HFFc6 (cell line): ENCODE measurements around the gene MYCT1. TPM values are rescaled to one million over a fixed set of nuclear protein-coding genes. Genes with fewer than 3 reads are reported as not detected.
"Not testable (repeated sequence)": the region's sequence is repeated elsewhere in the genome, so short reads cannot be mapped to it uniquely, and the experiment has no call there.

ENCODE experiments used
- DNase-seq: peaks from one replicate; pipeline ENCODE4 v3.0.0-alpha.2; 2018
- H3K27ac Mint-ChIP-seq: 2 replicates; pipeline ENCODE4 v1.8.0; 2020; ENCODE audit warnings: mild to moderate bottlenecking, mixed read lengths
- H3K27me3 Mint-ChIP-seq: 2 replicates; pipeline ENCODE4 v1.8.0; 2021; ENCODE audit warnings: mild to moderate bottlenecking, moderate library complexity, mixed read lengths; ENCODE audit not compliant: insufficient read depth
- H3K36me3 Mint-ChIP-seq: 2 replicates; pipeline ENCODE4 v1.8.0; 2021; ENCODE audit warnings: low read depth, mixed read lengths
- H3K4me1 Mint-ChIP-seq: 2 replicates; pipeline ENCODE4 v1.8.0; 2020; ENCODE audit warnings: low read depth, mixed read lengths
- H3K4me3 Mint-ChIP-seq: 2 replicates; pipeline ENCODE4 v1.8.0; 2020; ENCODE audit warnings: mild to moderate bottlenecking, moderate library complexity, mixed read lengths
- H3K9me3 Mint-ChIP-seq: 2 replicates; pipeline ENCODE4 v1.8.0; 2020; ENCODE audit warnings: mild to moderate bottlenecking, mixed read lengths
- total RNA-seq, 6 experiments: library from RNA; stranded (reverse); fragmentation: NEBNext Ultra II Directional; extraction: Animal tissue kit (Norgen Biotek cat#: 25700); gene quantifications; 2 replicates in 1 of 6; 3 replicates in 5 of 6; pipeline ENCODE4 v1.2.3, GENCODE V29; 2021
- TF ChIP-seq, protein P1 (sequence below): fragments of 200-600 bp; sonication (generic); IDR thresholded peaks from 2 replicates; pipeline ENCODE4 v1.5.0; 2021; ENCODE audit warnings: antibody characterized with exemption, mild to moderate bottlenecking

MYCT1 gene
- total RNA-seq, 6 experiments from 2014 or later, result 0.71 to 2.0 (median 1.7) TPM

GRCh38 chr6:152671171-152671570 is 26.5 kb upstream of the MYCT1 start:
- peaks cover 7% of the 10 kb centered on the region; the same call in 1 of the 2 replicates for H3K36me3 Mint-ChIP-seq
- H3K9me3 Mint-ChIP-seq, result no peaks in the 10 kb centered on the region
- H3K4me1 Mint-ChIP-seq, result peaks cover 37% of the 10 kb centered on the region
- H3K27me3 Mint-ChIP-seq, result no peaks in the 10 kb centered on the region
- H3K27ac Mint-ChIP-seq, result peak overlapping the region; percentile 91
- TF ChIP-seq, protein P1, sequence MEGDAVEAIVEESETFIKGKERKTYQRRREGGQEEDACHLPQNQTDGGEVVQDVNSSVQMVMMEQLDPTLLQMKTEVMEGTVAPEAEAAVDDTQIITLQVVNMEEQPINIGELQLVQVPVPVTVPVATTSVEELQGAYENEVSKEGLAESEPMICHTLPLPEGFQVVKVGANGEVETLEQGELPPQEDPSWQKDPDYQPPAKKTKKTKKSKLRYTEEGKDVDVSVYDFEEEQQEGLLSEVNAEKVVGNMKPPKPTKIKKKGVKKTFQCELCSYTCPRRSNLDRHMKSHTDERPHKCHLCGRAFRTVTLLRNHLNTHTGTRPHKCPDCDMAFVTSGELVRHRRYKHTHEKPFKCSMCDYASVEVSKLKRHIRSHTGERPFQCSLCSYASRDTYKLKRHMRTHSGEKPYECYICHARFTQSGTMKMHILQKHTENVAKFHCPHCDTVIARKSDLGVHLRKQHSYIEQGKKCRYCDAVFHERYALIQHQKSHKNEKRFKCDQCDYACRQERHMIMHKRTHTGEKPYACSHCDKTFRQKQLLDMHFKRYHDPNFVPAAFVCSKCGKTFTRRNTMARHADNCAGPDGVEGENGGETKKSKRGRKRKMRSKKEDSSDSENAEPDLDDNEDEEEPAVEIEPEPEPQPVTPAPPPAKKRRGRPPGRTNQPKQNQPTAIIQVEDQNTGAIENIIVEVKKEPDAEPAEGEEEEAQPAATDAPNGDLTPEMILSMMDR, result no peak
- peak overlapping the region; percentile 49 for H3K4me3 Mint-ChIP-seq
- DNase-seq, result peak; percentile 50

DNA sequence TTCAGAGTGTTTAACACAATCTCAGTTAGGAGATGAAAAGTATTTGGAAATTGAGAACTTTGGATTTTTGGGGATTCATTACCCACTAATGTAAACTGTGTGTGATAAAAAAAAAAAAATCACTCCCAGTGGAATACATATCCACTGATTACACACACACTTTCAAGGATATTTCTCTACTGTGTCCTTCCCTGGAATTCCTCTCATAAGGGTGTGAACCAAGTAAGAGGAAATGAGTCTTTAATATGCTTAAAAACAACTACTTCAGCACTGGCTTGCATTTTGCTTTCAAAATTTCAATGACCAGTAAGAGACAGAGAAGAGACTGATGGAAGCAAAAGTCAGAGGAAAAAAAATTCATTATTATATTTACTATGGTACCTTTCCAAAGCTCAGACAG is 24.5 kb upstream of the MYCT1 start:
- peak overlapping the region; percentile 54 for H3K27ac Mint-ChIP-seq
- peaks cover 37% of the 10 kb centered on the region for H3K4me1 Mint-ChIP-seq
- TF ChIP-seq, protein P1, result no peak
- no peak for DNase-seq
- H3K9me3 Mint-ChIP-seq, result no peaks in the 10 kb centered on the region
- H3K4me3 Mint-ChIP-seq, result no peak overlapping the region
- no peaks in the 10 kb centered on the region for H3K27me3 Mint-ChIP-seq
- peaks cover 7% of the 10 kb centered on the region; the same call in 1 of the 2 replicates for H3K36me3 Mint-ChIP-seq

DNA sequence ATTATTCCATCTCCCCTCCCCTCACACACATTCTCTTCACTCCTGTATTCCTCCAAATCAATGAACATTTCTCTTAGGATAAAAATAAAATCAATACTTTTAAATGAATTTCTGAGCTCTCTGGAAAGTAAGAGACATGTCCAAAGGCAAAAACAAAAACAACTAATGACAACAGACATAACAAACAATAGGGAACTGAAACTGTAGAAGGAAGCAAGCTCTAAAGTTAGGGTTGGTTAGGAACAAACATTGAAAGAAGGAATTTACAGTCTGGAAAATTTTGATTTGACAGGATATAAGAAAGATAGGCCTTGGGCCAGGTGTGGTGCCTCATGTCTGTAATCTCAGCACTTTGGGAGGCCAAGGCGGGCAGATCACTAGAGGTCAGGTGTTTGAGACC is 17.5 kb upstream of the MYCT1 start:
- H3K27me3 Mint-ChIP-seq, result no peaks in the 10 kb centered on the region
- H3K27ac Mint-ChIP-seq, result no peak overlapping the region
- H3K4me1 Mint-ChIP-seq, result peaks cover 37% of the 10 kb centered on the region
- H3K36me3 Mint-ChIP-seq, result peaks cover 2% of the 10 kb centered on the region; the same call in 1 of the 2 replicates
- TF ChIP-seq, protein P1, result no peak
- no peaks in the 10 kb centered on the region for H3K9me3 Mint-ChIP-seq
- no peak for DNase-seq
- H3K4me3 Mint-ChIP-seq, result no peak overlapping the region

DNA sequence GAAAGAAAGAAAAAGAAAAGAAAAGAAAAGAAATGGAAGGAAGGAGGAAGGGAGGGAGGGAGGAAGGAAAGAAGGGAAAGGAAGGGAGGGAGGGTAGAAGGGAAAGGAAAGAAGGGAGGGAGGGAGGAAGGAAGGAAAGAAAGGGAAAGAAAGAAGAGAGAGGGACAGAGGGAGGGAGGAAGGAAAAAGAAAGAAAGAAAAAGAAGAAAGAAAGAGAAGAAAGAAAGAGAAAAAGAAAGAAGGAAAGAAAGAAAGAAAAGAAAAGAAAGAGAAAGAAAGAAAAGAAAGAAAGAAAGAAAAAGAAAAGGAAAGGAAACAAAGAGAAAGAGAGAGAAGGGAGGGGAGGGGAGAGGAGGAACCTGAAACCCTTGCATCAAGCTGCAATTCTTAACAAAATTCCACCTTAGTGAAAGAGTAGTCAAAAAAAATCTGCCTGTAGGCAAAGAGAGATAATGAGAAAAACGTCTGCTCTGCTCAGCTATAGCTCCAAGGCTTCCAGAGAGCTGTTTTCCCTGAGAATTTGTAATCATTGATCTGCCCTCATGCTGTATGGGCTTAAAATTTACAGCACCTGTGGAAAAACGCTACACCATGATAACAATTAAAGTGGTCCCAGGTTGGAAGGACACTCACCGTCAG is 16.7 kb upstream of the MYCT1 start:
- H3K9me3 Mint-ChIP-seq, result no peaks in the 10 kb centered on the region
- peak overlapping the region; percentile 42; the same call in 1 of the 2 replicates for H3K4me3 Mint-ChIP-seq
- H3K27ac Mint-ChIP-seq, result no peak overlapping the region; the same call in 1 of the 2 replicates
- no peaks in the 10 kb centered on the region for H3K27me3 Mint-ChIP-seq
- DNase-seq, result no peak
- no peaks in the 10 kb centered on the region for H3K36me3 Mint-ChIP-seq
- peaks cover 37% of the 10 kb centered on the region for H3K4me1 Mint-ChIP-seq
- TF ChIP-seq, protein P1, result no peak

- no peak overlapping the region for H3K4me3 Mint-ChIP-seq
- no peak overlapping the region for H3K27ac Mint-ChIP-seq
- peaks cover 37% of the 10 kb centered on the region for H3K4me1 Mint-ChIP-seq
- TF ChIP-seq, protein P1, result no peak
- no peaks in the 10 kb centered on the region for H3K27me3 Mint-ChIP-seq
- no peaks in the 10 kb centered on the region for H3K9me3 Mint-ChIP-seq
- DNase-seq, result no peak
- H3K36me3 Mint-ChIP-seq, result no peaks in the 10 kb centered on the region
Observed at GRCh38 chr6:152682141-152682540, 15.6 kb upstream of the MYCT1 start.

DNA sequence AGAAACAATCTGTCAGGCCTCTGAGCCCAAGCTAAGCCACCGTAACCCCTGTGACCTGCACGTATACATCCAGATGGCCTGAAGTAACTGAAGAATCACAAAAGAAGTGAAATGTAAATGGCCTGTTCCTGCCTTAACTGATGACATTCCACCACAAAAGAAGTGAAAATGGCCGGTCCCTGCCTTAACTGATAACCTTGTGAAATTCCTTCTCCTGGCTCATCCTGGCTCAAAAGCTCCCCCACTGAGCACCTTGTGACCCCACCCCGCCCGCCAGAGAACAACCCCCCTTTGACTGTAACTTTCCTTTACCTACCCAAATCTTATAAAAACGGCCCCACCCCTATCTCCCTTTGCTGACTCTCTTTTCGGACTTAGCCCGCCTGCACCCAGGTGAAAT is 14.8 kb upstream of the MYCT1 start:
- not testable (repeated sequence) for H3K36me3 Mint-ChIP-seq, H3K27me3 Mint-ChIP-seq, H3K27ac Mint-ChIP-seq, H3K4me3 Mint-ChIP-seq, DNase-seq, H3K9me3 Mint-ChIP-seq
- peaks cover 37% of the 10 kb centered on the region for H3K4me1 Mint-ChIP-seq
